Vagina (tissue), 2 donors: ENCODE measurements around the gene DDN.

Experiments used
- POLR2A ChIP-seq, 2 donors: fragments of 450-650 bp; IDR thresholded peaks; one replicate each; pipeline ENCODE4 v1.6.1; 2017; ENCODE audit warnings: antibody characterized with exemption in 2 of 2, mild to moderate bottlenecking in 2 of 2, moderate library complexity in 2 of 2
- POLR2AphosphoS5 ChIP-seq, 2 donors: sonication (generic); formaldehyde crosslinking; IDR thresholded peaks; one replicate each; pipeline ENCODE4 v1.9.0; 2017; ENCODE audit warnings: antibody characterized with exemption in 2 of 2, mild to moderate bottlenecking in 2 of 2, low read depth in 1 of 2; ENCODE audit not compliant: insufficient read depth in 1 of 2
- TF ChIP-seq, protein P1 (sequence below), 3 experiments: fragments of 450-650 bp in 2 of 3; fragments of 200-600 bp in 1 of 3; sonication (generic) in 1 of 3; IDR thresholded peaks; one replicate each; pipeline ENCODE4 v1.5.1; 2017 to 2019; ENCODE audit warnings: antibody characterized with exemption in 3 of 3, mild to moderate bottlenecking in 2 of 3, moderate library complexity in 2 of 3

DNA sequence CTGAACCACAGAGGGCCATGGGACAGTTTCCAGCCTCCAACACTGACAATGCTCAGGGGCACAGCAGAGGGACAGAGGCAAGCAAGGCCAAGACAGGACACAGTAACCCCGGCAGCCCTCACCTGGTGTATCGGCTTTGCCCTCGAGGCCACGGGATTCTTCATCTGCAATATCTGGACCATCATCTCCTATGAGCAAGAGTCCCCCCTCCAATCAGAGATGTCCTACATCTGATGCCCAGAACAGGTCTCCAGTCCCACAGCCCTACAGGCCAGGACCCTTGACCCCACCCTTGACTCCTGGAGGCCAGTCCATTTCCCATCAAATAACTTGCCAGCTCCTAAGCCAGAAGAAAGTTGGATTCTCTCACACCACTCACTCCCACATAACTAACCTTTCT, 44.1 kb upstream of the DDN start:
- TF ChIP-seq POLR2A (IDR thresholded peaks at IDR 0.05) (no peak), POLR2AphosphoS5 (IDR thresholded peaks at IDR 0.05; ENCODE audit: insufficient read depth in 1 of 2, low read depth in 1 of 2) (no peak)
- TF ChIP-seq, protein P1, sequence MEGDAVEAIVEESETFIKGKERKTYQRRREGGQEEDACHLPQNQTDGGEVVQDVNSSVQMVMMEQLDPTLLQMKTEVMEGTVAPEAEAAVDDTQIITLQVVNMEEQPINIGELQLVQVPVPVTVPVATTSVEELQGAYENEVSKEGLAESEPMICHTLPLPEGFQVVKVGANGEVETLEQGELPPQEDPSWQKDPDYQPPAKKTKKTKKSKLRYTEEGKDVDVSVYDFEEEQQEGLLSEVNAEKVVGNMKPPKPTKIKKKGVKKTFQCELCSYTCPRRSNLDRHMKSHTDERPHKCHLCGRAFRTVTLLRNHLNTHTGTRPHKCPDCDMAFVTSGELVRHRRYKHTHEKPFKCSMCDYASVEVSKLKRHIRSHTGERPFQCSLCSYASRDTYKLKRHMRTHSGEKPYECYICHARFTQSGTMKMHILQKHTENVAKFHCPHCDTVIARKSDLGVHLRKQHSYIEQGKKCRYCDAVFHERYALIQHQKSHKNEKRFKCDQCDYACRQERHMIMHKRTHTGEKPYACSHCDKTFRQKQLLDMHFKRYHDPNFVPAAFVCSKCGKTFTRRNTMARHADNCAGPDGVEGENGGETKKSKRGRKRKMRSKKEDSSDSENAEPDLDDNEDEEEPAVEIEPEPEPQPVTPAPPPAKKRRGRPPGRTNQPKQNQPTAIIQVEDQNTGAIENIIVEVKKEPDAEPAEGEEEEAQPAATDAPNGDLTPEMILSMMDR (IDR thresholded peaks at IDR 0.05), result no peak
